ENCODE data around the gene HAGH.

The HAGH gene

DNA sequence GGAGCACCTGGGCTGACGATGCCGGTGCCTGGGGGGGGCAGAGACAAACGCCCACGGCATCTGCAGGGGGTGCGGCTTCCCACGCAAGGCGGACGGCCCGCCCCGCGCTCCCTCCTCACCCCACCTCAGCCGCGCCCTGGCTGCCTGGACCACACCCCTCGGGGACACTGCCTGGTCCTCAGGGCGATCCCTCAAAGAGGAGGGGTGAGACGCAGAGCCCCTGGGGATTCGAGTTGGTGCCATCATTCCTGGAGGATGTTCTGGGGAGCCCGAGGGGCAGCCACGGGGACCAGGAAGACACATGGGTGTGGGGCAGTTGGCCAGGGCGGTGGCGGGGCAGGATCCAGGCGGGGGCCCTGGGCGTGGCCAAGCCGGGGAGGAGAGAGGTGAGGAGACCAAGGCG lies 37.0 kb downstream of the HAGH start:
- H3K27ac ChIP-seq, result no peak overlapping the region
- DNase-seq, result no peak
- peaks cover 58% of the 10 kb centered on the region for H3K36me3 ChIP-seq
- TF ChIP-seq, protein P1, sequence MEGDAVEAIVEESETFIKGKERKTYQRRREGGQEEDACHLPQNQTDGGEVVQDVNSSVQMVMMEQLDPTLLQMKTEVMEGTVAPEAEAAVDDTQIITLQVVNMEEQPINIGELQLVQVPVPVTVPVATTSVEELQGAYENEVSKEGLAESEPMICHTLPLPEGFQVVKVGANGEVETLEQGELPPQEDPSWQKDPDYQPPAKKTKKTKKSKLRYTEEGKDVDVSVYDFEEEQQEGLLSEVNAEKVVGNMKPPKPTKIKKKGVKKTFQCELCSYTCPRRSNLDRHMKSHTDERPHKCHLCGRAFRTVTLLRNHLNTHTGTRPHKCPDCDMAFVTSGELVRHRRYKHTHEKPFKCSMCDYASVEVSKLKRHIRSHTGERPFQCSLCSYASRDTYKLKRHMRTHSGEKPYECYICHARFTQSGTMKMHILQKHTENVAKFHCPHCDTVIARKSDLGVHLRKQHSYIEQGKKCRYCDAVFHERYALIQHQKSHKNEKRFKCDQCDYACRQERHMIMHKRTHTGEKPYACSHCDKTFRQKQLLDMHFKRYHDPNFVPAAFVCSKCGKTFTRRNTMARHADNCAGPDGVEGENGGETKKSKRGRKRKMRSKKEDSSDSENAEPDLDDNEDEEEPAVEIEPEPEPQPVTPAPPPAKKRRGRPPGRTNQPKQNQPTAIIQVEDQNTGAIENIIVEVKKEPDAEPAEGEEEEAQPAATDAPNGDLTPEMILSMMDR (IDR thresholded peaks at IDR 0.05; ENCODE audit: low read depth, low read length), result no peak
- no peaks in the 10 kb centered on the region for H3K9me3 ChIP-seq (ENCODE audit: severe bottlenecking)
- H3K4me3 ChIP-seq (ENCODE audit: low read depth, low read length), result no peak overlapping the region
- no peaks in the 10 kb centered on the region for H3K27me3 ChIP-seq (ENCODE audit: insufficient read depth, low read depth, severe bottlenecking)

DNA sequence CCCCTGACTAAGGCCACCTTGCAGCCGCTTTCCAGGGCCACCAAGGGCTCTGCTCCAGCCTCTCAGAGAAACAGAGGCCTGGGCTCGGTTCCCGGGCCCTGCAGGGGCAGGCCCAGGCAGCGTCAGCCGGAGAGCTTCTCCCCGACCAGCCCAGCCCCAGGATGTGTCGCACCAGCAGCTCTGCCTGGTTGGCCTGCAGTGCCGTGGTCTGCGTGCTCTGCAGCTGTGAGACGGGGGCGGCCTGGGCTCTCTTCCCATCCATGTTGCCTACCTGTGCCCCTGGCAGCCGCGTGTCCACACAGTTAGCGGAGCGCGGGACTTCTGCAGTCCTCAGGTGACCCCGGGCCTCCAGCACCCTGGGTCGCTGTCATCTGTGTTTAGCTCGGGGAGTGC lies 37.9 kb downstream of the HAGH start:
- no peaks in the 10 kb centered on the region for H3K9me3 ChIP-seq (ENCODE audit: severe bottlenecking)
- DNase-seq, result no peak
- no peak overlapping the region for H3K27ac ChIP-seq
- H3K27me3 ChIP-seq (ENCODE audit: insufficient read depth, low read depth, severe bottlenecking), result no peaks in the 10 kb centered on the region
- no peak overlapping the region for H3K4me3 ChIP-seq (ENCODE audit: low read depth, low read length)
- TF ChIP-seq, protein P1 (IDR thresholded peaks at IDR 0.05; ENCODE audit: low read depth, low read length), result no peak
- peaks cover 63% of the 10 kb centered on the region for H3K36me3 ChIP-seq

DNA sequence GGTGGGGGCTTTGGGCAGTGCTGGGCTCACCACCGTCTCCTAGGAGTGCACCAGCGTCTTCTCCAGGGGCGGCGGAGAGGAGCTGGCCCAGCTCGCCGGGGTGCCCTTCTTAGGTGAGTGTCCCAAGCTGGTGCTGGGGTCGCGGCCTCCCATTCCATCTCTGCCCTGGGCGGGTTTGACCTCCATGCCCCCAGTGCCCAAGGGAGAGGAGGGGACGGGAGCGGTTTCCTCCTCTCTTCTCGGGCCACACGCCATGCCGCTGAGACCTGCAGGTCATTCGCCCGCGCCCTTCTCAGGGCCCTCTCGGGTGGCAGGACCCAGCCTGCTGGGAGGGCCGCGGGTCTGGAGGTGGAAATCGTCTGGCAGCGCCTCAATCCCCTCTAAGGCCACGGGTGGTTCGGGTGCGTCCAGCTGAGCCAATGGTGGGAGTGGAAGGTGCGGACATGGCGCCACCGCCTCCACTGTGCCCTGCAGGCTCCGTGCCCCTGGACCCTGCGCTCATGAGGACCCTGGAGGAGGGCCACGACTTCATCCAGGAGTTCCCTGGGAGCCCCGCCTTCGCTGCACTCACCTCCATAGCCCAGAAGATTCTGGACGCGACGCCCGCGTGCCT lies 38.4 kb downstream of the HAGH start:
- Histone ChIP-seq H3K4me3 (ENCODE audit: low read depth, low read length) (no peak overlapping the region), H3K27me3 (ENCODE audit: insufficient read depth, low read depth, severe bottlenecking) (no peaks in the 10 kb centered on the region), H3K27ac (no peak overlapping the region), H3K9me3 (ENCODE audit: severe bottlenecking) (no peaks in the 10 kb centered on the region), H3K36me3 (peaks cover 63% of the 10 kb centered on the region)
- DNase-seq, result no peak
- TF ChIP-seq, protein P1 (IDR thresholded peaks at IDR 0.05; ENCODE audit: low read depth, low read length), result no peak

DNA sequence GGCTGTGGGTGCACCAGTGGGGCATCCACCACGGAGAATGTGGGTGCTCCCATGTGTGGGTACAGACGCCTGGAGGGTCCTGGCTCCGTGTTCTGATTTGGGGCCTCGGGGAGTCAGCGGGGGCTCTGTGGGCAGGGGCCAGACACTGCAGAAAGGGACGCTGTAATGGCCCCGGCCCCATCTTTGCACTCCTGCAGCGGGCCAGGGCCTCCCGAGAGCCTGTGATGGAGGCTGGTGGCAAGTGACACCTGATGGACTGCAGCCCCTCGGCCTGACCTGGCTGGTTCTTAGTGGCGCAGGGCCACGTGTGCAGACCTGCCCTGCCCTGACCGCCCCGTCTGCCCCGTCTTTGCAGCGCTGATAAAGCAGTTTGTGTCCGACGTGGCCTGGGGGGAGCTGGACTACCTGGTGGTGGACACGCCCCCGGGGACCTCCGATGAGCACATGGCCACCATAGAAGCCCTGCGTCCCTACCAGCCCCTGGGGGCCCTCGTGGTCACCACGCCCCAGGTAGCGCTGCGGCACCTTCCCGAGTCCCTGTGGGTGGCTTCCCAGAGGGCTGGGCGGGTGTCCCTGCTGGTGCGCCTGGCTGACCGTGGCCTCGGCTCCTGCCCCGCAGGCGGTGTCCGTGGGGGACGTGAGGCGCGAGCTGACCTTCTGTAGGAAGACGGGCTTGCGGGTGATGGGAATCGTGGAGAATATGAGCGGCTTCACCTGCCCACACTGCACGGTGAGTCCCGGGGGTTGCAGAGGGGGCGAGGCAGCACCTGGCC lies 39.1 kb downstream of the HAGH start:
- H3K27me3 ChIP-seq (ENCODE audit: insufficient read depth, low read depth, severe bottlenecking), result no peaks in the 10 kb centered on the region
- H3K36me3 ChIP-seq, result peaks cover 63% of the 10 kb centered on the region
- DNase-seq, result no peak
- no peak overlapping the region for H3K4me3 ChIP-seq (ENCODE audit: low read depth, low read length)
- H3K27ac ChIP-seq, result no peak overlapping the region
- no peaks in the 10 kb centered on the region for H3K9me3 ChIP-seq (ENCODE audit: severe bottlenecking)
- TF ChIP-seq, protein P1 (IDR thresholded peaks at IDR 0.05; ENCODE audit: low read depth, low read length), result no peak

DNA sequence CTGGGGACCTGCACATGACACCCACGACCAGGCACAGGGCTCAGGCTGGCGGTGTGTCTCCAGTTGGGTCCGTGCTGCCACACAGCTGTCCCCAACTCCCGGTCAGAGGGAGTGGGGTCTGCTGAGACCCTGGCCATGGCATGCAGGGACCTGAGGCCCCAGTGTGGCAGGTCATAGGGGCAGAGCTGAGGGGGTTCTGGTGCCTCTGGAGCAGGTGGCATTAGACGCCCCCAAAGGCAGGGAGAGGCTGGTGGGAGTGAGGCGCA lies 39.6 kb downstream of the HAGH start:
- Histone ChIP-seq H3K4me3 (ENCODE audit: low read depth, low read length) (no peak overlapping the region), H3K27me3 (ENCODE audit: insufficient read depth, low read depth, severe bottlenecking) (no peaks in the 10 kb centered on the region), H3K27ac (no peak overlapping the region), H3K9me3 (ENCODE audit: severe bottlenecking) (no peaks in the 10 kb centered on the region), H3K36me3 (peaks cover 63% of the 10 kb centered on the region)
- no peak for DNase-seq
- TF ChIP-seq, protein P1 (IDR thresholded peaks at IDR 0.05; ENCODE audit: low read depth, low read length), result no peak
